GM19455 (cell line): Measurements from ENCODE around the gene CCDC117.

Source experiments
- ATAC-seq: cut with Tn5 transposase; IDR thresholded peaks from one replicate; pipeline ENCODE4 v1.9.1; 2021; ENCODE audit not compliant: unreplicated experiment

The CCDC117 gene

DNA sequence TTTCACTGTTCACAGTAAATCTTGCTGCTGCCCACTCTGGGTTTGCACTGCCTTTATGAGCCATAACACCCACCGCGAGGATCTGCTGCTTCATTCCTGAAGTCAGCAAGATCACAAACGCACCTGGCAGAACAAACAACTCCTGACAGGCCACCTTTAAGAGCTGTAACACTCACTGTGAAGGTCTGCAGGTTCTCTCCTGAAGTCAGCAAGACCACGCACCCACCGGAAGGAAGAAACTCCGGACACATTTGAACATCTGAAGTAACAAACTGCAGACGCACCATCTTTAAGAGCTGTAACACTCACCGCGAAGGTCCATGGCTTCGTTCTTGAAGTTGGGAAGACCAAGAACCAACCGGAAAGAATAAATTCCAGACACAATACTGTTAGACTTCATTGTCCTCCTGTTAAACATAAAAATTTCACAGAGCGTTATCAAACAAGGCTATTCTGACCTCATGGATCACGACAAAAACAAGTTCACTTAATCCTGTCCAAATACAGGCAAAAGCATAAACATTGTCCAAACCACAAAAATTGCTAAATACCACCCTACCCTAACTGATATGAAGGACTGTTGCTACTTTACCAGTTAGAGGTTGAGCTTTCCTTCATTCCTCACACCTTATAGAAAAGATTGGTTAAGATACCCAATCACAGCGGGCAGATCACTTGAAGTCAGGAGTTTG, 3.0 kb upstream of the CCDC117 start:
- ATAC-seq: no peak

DNA sequence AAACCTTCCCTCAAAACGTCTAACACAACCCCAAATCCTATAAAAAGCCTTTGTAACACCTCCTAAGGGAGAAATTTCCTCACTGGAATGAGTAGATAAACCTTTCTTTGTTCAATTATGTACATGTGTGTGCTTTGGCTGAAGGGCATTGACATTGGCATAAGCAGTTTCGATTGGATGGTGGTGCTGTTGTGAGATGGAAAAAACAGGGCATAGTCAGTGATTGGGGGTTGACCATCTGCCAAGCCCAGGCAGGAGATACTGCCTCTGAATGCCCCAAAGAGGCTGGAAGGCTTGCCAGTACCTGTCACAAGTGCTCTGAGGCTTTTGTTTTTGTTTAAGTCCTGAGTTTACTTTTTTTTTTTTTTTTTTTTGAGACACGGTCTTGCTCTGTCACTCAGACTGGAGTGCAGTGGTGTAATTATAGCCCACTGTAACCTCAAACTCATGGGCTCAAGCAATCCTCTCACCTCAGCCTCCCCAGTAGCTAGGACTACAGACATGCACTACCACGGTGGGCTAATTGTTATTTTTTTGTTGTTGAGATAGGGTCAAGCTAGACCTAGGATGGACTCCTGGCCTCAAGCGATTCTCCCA, 1.2 kb upstream of the CCDC117 start:
- no peak for ATAC-seq

DNA sequence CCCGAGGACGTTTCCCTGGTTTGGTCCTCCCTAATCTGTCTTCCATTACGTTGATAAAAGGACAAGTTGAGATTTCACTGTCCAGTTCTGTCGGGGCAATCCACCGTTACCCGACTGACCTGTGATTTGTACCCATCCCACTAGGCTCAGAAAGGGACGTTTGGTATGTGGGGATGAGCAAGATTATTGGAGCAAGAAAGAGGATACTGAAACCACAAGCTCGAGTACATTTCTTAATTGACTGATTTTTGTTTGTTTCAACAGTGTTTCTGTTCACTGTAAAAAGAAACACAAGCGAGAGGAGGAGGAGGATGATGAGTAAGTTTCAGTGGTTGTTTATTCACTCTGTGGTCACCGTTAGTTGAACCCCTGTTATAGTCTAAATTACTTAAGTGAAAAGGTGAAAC, 969 bp downstream of the CCDC117 start:
- peak; percentile 21 for ATAC-seq

DNA sequence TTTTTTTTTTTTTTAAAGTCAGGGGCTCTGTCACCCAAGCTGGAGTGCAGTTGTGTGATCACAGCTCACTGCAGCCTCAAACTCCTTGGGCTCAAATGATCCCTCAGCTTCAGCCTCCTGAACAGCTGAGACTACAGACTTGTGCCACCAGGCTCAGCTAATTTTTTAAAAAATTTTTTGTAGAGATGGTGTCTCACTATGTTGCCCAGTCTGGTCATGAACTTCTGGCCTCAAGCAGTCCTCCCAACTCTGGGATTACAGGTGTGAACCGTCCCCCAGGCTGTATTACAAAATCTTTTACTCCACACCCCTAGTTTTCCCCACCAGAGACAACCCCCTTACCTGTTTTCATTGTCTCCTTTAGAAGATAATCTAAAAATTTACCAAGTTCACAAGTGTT, 1.9 kb downstream of the CCDC117 start:
- no peak for ATAC-seq

DNA sequence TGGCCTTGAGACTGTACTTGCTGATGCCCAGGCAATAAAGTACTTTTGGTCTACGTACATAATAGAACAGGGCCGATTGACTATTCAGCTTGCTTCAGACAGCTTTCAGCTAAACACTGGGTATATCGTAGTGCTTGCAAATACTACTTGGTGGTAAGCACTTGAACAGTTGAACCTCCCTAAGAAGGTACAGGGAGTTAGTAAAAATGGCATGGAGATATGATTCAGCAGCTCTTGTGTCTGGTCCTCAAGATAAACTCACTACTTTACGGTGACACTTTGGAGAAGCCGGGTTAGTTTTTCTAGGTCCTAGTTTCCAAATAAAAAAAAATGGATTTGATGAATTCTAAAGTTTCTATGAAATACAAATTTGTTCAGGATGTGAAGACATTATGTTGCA, 7.3 kb downstream of the CCDC117 start:
- no peak for ATAC-seq

DNA sequence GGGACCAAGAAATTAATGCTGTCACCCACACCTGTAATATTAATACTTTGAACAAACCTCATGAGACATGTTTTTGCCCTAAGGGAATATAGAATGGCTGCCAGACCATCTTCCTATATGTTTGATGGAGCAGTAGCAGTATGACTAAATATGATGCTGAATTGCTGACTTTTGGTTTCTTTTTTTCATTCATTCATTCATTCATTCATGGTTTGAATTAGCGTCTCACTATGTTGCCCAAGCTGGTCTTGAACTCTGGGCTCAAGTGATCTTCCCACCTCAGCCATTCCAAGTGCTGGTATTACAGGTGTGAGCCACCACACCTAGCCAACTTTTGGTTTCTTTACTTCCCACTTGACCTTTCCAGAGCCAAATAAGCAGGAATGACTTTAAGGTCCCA, 7.8 kb downstream of the CCDC117 start:
- ATAC-seq: no peak

DNA sequence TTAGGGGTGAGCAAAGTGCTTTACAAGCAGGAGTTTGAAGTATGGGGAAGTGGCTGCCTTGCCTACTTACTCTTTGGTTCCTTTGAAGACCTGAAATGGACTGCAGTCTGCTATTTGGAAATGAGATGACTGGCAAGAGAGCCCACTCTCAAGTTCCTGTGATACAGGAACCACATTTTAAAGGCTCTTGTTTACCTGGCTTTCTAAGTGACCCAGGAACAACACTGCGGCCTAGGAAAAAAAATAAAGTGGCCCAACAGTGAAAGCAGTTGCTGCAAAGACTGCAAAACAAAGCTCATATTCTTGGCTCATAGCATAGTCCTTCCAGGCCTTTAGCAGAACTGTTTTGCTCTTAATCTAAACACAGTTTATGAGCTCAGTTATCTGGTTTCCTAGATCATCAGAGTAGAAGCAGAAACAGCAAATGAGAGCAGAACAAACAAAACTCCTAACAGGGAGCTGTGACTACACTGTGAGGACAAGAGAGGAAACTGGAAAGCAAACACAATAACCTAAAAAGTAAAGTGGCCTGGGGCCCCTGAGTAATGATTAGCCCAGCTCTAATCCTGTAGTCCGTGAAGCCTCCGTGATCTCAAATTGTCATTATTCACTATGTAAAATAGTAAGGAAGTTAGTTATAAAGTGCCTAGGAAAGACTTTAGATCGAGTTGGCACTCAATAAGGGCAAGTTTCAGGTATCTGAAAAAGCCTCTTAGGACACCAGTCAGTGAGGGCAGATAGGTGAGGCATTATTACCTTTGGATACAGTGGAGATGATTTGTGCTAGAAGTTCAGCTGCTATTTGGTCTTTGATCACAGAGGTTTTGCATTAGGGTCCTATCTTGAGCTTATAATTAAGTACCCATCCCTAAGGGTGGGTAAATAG, 11.5 kb downstream of the CCDC117 start:
- ATAC-seq: no peak

DNA sequence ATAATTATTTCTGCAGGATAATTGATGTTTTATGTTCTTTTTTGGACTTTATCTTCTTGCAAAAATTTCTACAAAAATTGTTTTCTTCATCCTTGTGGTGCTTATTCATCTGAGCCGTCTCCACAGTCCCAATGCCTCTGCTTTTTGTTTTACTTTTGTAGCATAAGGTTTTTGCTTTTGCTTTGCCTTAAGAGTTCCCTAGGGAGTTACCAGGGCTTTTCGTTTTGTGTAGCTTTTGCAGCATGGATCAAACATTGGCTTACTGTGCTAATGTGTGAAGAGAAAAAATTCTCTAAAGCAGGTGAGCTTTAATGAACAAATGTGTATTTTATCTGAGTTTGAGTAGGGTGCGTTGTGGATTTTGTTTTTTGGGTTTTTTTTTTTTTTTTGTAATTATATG, 16.1 kb downstream of the CCDC117 start:
- ATAC-seq: no peak

DNA sequence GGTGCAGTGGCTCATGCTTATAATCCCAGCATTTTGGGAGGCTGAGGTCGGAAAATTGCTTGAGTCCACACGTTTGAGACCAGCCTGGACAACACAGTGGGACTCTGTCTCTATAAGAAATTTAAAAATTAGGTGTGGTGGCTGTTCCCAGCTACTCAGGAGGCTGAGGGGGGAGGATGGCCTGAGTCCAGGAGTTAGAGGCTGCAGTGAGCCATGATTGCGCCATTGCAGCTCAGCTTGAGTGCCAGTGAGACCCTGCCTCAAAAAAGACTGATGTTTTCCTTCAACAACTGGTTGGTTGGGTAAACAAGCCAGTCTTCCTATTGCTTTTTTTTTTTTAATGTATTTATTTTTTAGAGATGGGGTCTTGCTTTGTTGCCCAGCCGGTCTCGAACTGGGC, 18.6 kb downstream of the CCDC117 start:
- ATAC-seq: no peak

DNA sequence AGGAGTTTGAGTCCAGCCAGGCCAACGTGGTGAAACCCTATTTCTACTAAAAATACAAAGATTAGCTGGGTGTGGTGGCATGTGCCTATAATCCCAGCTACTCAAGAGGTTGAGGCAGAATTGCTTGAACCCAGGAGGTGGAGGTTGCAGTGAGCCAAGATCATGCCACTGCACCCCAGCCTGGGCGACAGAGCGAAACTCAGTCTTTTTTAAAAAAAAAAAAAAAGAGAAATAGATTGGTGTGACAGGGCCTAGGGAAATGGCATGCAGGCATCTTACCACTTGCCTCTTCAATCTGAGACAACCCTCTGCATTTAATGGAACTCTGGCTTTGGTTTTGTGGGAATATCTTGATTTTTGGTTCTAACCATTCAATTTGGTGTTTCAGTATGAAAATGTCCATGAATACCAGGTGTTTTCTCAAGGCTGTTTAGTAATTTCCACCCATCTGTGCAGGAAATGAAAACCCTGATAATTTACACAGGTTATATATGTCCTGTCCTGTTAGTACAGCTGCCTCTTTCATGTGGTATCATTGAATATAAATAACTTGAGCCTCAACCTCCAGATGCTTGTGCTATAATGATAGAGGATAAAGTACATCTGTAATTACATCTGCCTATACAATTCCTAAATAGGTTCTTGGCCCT, 19.5 kb downstream of the CCDC117 start:
- ATAC-seq: peak; percentile 57

DNA sequence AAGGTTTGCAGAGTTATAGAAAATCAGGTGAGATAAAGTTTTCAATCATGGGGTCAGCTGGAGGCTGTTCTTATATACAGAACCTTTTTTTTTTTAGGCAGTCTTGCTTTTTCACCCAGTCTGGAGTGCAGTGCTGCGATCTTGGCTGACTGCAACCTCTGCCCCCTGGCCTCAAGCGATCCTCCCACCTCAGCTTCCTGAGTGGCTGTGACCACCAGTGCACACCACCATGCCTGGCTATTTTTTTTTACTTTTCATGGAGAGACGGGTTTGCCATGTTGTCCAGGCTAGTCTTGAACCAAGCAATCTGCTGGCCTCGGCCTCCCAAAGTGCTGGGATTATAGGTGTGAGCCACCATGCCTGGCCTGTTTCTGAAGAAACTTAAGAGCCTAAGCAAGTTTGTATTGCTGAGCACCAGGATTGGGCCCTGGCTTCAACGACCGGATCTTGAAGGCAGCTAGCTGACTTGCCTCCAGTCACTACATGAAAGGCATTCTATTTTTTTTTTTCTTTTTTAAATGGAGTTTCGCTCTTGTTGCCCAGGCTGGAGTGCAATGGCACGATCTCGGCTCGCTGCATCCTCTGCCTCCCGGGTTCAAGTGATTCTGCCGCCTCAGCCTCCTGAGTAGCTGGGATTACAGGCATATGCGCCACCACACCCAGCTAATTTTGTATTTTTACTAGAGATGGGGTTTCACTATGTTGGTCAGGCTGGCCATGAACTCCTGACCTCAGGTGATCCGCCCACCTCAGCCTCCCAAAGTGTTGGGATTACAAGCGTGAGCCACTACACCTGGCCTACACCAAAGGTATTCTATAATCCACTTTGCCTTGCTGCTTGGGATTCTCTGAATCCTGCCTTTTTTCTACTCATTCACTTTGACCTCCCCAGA, 20.2 kb downstream of the CCDC117 start:
- peak; percentile 39 for ATAC-seq

DNA sequence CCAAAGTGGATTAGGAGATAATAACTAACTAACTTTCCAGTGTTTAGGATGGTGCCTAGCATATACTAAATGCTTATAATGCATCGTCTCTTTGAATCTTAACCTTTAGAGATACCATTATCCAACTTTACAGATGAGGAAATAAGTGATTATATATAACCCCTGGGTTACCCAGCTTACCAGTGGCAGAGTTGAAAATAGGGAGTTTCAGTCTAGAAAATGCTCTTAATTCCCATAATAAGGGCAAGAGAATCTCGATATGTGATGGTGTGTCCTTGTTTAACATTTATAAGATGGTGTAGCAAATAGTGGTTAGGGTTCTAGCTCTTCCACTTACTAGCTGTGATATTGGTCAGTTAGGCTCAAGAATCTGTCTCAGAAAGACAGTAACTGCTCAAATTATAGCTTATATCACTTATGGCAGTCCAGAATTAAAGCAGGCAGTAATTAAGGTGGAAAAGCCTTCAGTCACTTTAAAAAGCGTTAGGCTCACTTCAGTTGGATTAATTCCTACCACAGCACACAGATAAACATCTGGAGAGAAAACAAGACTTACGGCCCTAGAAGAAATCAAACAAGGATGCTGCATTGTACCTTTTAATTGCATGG, 21.6 kb downstream of the CCDC117 start:
- ATAC-seq: no peak

DNA sequence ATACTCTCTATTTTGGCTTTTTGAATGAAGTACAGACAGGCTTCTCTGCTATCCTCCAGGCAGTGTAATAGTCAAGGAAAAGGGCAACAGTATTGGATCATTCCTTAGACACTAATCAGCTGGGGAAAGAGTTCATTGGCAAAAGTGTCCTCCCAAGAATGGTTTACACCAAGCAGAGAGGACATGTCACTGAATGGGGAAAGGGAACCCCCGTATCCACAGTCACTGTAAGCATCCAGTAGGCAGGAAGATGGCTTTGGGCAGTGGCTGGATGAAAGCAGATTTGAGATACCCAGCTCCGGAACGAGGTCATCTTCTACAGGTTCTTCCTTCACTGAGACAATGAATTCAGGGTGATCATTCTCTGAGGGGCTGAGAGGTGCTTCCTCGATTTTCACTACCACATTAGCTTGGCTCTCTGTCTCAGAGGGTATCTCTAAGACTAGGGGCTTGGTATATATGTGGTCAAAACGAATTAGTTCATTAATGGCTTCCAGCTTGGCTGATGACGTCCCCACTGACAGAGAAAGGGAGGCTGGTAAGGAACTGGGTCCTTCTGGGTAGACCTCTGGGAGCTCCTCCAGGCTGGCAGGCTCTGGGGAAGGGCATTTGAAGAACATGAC, 22.7 kb downstream of the CCDC117 start:
- no peak for ATAC-seq

DNA sequence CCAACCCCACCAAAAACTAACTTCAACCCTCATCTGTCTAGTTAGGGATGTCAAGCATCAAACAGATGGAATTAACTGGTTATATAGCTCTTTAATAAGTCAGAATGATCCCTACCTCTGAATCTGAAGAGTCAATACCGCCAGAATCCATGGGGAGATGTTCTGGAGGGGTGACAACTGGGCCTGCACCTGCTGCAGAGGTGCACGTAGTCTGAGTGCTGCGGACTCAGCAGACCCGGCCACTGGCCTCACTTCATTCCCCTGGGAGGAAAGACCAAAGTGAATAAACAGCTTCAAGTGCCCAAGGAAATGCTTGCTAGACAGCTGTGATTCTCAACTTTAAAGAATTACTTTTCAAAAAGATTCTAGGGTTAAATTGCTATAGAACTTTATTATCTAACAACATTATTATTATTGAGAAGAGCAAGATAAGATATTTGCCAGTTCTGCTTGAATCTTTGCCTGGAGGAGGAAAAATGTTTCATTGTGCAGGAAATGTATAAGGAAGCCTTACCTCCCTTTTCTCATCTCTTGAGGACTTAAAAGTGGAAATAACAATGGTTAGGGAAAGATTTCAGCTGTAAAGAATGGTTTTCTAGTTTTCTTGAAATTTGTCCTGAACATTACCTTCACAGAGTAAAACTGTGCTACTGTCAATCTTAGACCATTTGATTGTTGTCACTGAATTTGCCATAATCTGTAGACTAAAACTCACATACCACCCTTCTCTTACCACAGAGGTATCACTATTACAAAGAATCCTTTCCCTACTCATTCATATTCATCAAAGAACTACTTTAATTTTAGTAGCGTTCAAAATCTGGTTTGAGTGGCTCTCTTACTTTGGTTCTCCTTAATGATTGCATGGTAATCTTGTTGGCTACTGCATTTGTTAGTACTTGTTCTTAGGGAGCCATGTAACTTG, 23.7 kb downstream of the CCDC117 start:
- no peak for ATAC-seq

DNA sequence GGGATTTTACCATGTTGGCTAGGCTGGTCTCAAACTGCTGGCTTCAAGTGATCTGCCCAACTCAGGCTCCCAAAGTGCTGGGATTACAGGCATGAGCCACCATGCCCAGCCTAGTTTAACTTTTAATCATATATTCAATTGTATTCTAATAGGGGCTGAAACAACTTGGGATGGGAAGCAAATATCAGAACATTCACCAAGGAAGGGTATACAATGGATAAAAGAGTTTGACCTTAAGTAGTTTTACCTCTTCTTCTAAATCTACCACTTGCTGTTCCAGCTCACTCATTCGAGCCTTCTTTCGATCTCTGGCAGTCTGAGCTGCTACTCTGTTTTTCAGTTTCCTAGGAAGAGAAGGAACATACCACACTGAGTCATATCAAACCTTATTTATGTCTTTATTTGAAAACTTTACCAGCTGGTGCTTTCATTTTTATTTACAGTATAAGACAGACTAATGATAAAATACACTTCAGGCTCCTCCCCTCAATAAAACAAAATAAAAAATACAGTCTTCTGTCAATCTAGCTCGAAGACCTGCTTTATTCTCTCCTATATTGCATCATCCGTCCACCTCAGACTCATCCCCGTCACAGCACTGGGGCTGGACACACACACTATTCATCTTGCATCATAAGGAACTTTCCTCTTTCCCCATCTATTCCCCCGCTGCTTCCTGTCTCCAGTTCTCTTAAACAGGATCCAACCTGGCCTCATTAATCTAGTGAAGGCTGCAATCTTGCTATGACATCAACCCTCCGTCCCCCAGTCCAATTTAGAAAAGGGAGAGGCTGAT, 26.5 kb downstream of the CCDC117 start:
- ATAC-seq: no peak

DNA sequence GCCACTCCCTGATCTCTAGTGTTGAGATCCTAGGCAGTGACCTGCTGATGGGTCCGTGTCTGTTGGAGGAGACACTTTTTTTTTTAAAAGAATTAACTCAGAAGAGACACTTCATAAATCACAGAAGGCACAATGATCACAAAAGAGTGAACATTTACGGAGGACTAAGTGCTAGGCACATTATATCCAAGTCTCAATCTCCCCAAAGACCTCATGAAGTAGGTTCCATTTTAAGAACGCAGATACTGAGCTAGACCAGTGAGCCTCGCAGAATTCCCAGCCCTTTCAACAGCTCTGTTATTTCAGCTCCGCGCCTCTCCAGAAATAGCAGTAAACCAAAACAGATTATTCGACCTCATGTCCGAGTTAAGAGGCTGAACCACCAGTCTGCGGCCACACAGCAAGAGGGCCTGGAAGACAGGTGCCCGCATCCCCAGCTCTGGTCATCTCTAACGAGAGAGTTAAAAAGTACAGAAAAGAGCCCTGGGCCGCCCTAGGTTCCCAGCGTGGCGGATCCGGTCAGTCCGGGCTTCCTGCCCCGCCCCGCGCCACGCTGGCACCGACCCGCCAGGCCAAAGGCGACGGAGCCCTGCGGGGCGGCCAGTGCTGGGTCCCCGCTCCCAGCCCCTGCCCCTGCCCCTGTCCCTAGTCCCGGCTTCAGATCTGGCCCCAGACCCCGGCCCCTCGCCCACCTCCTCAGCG, 27.3 kb downstream of the CCDC117 start:
- peak; percentile 12 for ATAC-seq
